ENCODE data around the gene NPR2.

DNA sequence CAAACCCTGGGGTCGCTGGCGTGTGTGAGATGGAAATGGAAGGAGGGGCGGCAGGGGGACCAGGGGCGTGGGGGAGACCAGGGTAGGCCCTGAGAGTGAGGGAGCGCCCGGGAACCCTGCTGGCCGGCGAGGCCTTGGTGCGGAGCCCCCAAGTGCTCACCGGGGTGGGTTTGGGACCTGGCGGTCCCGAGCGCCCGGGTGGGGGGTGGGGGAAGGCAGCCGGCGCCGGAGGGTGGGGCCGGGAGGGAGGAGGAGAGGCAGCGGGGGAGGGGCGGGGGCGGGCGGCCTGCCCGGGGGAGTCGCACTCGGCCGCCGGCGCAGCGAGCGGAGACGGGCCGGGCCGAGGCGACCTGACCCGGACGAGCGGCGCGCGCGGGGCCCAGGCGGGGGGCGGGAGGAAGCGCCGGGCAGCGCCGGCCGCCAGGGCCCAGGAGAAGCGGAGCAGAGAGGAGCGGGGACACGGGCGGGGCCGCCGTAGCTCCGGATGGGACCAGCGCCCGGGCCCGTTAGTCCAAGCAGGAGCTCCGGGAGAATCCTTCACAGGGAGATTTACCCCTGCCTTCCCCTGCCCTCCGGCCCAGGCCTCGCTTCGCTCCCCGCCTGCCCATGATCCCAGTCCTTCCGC, at the start of gene NPR2:
- no peak for TF ChIP-seq CTCF (conservative IDR thresholded peaks at IDR 0.05 in 1 of 2, IDR thresholded peaks at IDR 0.05 in 1 of 2; ENCODE audit: extremely low read depth in 1 of 2, insufficient read depth in 1 of 2, low read depth in 1 of 2, low read length in 2 of 2)
- TF ChIP-seq EZH2 (IDR thresholded peaks at IDR 0.05; ENCODE audit: borderline replicate concordance, low read length): no peak
